ENCODE results near the gene CHL1.

- TF ChIP-seq CTCF (IDR thresholded peaks at IDR 0.05; ENCODE audit: borderline replicate concordance, extremely low read depth, low read length, poor library complexity, severe bottlenecking): no peak
- no peak for TF ChIP-seq EZH2 (IDR thresholded peaks at IDR 0.05; ENCODE audit: borderline replicate concordance, low read depth, low read length, severe bottlenecking)
These were observed at the start of gene CHL1 for GRCh38 chr3:196311-197148.

All from DND-41 (cell line).